KBM-7 (cell line): ENCODE measurements around the gene UBQLN4.

Source experiments
- DNase-seq: peaks from one replicate; pipeline ENCODE4 v3.0.0-alpha.2; 2015
- in situ Hi-C: fragments of 300-500 bp; cut with MboI; formaldehyde crosslinking; loops from 2 replicates; pipeline ENCODE4 v1.14.3; 2020; ENCODE audit warnings: low sequenced_read_pairs, low pct_unique_long_range_greater_than_20kb, mixed read lengths

UBQLN4 gene

DNA sequence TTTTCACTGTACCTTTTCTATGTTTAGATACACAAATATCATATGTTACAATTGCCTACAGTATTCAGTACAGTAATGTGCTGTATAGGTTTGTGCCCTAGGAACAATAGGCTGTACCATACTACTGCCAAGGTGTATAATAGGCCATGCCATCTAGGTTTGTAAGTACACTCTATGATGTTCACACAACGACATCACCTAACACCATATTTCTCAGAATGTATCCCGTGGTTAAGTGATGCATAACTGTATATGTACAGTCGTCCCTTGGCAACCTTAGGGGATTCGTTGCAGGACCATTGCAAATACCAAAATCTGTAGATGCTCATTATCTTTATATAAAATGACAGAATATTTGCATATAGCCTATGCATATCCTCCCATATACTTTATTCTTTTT lies 27.0 kb downstream of the UBQLN4 start:
- in situ Hi-C loops = no loop called here
- no peak for DNase-seq

DNA sequence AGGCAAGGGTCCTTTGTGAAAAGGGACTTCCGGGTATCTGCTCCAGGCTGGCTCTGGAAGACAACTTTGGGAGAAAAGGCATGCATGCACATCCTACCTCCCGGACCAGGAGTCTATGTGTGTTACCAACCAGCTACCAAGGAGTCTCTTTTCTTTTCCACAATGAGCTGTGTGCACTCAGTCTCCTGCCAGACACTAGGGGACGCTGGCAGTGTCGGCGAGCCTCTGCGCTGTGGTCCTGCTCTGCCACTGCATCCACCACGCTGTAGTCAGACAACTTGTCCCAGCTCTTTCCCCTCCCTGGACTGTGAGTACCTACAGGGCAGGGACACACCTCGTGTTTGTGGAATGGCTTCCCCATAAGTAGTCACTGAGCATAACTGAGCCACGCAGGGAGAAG lies 27.7 kb downstream of the UBQLN4 start:
- DNase-seq = peak; percentile 74
- in situ Hi-C loops = no loop called here

DNA sequence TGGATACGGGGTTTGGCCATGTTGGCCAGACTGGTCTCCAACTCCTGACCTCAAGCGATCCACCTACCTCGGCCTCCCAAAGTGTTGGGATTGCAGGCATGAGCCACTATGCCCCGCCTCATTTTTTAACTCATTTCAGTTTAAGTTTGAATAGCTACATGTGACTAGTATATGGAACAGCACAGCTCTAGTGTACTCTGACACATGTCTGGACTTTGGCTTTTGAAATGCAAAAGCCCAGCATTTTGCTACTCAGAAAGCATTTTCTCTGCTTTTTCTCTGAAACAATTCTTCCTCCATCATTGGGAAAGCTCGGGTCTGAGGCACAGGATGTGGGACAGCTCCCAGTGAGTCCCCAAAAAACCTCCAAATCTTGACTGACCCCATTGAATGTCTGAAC lies 28.8 kb downstream of the UBQLN4 start:
- in situ Hi-C loops = no loop called here
- DNase-seq = no peak

DNA sequence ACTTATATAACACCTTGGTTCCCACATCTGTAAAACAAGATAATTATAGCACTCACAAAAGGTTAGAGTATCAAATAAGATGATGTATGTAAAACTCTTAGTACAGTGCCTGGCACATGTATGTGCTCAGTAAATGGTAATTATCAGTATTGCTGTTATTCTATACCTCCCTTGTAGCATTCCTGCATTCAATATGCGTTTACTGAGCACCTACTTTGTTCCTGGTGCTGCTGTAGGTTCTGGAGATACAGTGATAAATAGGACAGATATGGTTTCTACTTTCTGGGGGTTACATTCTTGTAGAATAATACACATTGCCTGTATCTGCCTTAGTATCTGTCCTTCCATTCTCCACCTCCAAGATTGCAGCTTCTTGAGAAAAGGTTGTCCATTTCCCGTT lies 31.6 kb downstream of the UBQLN4 start:
- DNase-seq = no peak
- in situ Hi-C loops = no loop called here

DNA sequence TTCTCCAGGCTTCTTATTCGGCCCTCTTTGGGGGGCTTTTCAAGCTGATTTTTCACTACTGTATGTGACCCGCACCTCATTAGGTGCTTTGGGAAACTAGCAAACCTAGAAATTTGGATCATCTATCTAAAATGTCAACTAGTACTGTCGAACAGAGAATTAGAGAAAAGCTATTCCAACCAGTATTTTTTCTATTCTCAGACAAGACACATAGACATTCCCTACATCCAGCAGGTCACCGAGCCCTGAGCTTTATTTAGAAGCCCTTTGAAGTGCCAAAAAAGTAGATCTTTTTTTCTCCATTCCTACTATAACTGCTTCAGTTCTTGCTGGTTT lies 32.5 kb downstream of the UBQLN4 start:
- in situ Hi-C loops = no loop called here
- DNase-seq = no peak

DNA sequence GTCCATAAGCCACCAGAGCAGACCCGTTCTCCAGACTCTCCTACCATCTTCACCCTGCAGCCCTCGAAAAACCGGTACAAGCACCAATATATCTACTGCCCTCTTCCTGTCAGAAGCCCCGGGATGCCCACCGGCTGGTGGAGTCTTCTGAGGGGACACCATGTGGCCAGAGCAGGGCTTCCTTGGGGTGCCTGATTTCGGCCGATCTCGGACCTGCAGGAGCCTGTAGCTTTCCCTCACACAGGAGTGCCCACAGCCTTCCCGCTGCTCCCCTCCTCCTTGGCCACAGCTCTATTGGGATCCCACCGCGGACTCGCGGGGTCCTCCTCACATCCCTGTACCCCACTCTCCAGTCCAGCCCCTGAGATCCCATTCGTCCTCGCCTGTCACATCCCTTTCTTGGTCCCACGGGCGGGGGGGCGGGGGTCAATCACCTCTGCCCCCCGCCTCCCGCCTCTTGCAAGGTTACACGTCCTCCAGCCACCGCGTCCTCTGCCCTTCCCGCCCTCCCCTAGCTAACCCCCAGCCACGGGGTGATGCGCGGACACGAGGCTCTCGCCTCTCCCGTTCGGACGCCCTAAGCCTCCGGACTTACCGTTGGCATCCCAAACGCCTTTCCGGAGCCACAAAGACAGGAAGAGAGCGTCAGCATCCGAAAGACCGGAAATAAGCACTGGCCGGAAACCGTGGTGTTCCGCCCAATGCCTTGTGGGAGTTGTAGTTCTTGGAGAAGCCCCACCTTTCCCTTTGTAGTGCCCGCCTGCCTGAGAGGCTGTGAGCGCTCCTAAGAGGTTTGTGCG lies 33.1 kb downstream of the UBQLN4 start, which contains the start of gene SSR2:
Gene SSR2, minus strand, starts transcription at position 659 of the 800 bp plus-strand sequence. CDS start 784 bp downstream, outside the sequence.
- in situ Hi-C loops = no loop called here
- peak; percentile 92 for DNase-seq

DNA sequence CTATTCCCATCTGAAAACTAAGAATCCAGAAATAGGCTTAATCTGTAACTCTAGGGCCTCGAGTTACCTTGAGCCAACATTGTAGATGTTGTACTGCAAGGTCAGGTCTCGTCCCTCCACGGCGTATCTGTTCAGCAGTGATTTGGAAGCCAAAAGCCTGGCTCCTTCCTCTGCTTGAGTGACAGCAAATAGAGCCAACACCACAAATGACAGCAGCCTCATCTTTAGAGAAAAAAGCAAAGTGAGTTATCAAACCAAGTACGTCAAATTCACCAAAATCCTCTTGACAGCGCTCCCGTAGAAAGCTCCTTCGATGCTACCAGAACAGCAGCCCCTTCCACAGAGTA lies 33.7 kb downstream of the UBQLN4 start:
- no peak for DNase-seq
- in situ Hi-C loops = no loop called here

DNA sequence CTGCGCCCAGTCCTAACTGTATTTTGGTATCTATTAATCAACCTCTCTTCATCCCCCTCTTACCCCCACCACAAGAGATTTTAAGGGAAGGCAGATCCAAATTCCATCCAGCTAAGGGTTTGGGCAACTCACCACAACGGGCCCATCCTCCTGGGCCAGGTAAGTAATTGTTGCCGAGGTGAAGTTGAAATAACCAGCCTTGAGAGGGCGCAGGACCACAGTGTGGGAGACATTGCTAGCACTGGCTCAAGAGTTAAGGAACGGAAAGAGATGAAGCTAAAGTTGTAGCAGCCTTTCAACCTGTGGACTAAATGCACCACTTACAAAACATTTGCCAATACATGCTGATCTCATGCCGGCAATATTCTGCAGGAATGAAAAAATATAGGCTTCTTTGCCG lies 38.8 kb downstream of the UBQLN4 start:
- no peak for DNase-seq
- in situ Hi-C loops = no loop called here

DNA sequence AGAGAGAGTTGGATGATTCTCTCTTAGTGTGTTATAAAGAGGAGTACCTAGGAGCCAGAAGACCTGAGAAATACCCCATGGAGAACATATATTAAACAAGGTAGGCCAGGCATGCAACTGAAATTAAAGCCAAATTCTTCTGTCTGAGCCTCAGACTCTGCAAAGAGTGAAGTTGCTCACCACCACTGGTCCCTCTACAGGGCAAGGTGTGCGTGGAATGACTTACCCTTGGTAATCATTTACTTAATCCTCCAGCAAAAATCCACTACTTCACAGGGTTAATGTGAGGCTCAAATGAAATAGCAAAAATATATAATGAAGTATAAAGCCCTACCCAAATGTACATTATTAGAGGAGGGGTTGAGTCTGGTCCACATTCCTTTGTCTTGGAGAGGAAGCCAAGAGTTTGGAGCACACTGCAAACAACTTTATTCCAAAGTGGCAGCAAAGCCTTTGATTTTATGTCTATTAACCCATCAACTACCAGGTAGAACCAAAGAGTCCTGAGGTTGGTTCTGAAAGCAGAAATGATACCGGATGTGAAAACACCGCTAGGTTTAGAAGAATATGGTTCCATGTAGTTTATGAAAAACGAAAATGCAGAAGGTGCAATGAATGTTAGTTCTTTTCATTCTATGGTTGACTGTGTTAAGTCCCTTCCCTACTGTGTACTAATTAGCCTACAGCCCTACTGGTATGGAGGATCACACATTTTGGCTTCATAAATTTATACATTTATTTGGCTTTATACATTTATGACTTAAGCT lies 41.4 kb downstream of the UBQLN4 start:
- no peak for DNase-seq
- in situ Hi-C loops = no loop called here

DNA sequence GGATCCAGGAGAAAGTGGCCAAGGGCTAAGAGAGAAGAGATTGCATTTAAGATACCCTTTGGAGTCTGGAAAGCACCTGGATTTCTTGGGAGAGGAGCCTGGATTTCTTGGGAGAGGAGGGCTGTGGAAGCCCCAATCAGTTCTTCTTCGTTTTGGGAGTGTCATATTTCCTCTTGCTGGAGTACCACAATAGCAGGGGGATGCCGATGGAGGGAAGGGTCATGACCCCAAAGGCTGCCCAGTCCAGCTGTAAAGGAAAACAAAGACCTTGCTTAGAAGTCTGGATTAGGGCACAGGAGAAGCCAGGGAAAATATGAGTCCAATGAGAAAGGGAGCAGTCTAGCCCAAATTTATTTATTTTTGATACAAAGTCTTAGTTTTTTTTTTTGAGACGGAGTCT lies 44.2 kb downstream of the UBQLN4 start:
- in situ Hi-C loops = no loop called here
- no peak for DNase-seq

DNA sequence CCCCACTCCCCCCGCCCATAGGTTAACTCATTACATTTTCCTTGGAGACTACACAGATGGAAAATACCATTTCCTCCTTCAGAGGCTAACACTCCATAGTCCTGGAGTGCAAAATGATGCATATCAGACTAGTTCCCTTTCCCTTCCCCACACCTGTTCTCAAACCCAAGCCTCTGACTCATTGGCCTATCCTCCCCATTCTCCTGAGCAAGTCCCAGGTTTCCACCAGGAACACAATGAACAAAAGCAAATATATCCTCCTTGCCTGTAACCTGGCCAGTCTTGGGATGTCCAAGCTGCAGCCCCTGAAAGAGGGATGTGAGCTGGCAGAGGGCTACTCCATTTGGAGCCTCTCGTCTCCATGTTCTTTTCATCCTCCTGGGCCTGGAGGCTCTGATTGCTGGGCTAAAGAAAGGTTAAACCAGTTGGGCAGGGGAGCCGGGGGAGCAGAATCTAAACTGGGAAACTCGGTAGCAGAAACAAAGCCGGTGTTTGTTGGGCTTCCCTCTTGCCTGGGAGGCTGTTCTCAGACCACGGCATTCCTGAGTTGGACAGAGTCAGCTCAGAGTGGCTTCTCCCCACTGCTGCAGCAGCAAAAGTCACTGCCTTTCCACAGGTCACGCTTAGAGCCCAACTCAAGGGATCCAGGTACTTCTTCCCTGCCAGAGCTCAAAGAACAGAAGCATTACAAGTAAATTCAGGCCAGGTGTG lies 46.8 kb downstream of the UBQLN4 start:
- in situ Hi-C loops = no loop called here
- DNase-seq = no peak

DNA sequence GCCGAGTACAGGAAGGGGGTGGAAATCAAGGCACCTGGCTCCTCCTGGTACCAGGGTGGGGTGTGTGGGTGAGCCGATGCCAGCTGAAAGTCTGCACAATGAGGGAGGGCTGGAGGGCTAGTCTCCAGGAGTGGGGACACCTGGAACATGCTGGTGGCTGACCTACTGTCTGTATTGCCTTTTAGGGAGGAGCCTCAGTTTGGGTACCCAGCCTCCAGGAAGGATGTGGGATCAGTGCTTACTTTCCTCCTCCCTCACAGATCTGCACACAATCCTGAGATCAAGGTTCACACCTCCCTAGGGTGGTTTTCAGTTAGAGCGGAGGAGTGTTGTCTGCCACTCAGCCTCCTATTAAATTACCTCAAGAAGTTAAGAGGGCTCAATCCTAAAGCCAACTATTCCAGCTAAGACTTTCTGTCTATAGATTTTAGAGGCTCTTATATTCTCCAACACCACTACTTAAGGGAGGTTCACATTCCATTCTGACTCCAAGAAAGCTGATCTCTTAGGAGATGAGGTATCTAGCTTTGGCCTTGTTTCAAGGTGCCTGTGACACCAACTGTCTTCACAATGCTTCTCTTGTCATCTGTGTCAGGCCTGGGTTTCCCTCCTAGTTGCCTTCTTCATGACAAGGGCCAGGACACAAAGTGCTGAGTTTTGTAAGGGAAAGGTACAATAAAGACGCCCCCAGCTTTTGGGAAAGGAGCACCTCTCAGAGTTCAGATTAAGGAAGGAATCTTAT lies 48.6 kb downstream of the UBQLN4 start:
- DNase-seq = no peak
- in situ Hi-C loops = no loop called here

DNA sequence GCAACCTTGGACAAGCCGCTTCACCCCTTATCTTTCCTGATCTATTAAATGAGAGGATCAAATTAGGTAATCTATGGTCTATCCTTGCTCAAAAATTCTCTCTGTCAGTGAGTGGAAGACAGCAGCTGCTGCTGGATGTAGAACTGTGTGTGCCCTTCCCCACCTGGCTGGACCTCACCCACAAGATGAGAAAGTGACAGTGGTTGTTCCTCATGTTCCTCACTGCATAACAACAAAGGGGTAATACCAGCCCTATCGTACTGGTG lies 49.7 kb downstream of the UBQLN4 start:
- in situ Hi-C loops = no loop called here
- no peak for DNase-seq

DNA sequence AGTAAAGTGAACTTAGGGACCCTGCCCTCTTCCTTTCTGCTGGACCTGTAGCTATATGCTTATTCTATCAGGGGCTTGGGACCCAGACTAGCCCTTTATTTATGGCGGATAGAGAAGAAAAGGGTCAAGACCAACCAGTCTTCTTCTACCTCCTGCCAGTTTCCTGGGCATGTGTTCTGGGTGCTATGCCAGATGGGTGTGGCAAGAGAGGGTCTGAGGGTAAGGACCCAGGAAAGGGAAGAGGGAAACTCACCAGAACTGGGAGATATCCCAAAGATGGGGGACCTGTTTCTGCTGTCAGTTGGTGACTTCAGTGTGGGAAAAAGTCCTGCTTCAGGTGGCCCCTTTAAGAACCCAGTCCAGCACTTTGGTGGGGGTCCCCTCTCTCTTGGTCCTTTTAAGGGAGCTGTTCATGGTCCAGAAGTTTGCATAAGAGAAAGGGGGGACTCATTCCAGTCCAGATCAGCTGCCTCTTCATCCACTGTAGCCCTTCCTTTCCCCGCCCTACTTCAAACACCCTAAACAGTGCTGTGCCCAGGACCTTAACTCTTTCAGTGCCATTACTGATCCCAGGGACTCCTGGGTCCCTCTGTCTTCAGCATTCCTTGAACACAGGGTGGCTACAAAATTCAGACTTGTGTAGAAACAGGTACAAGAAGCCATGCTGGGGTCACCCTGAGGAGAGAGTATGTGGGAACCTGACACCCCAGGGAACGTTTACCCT lies 51.2 kb downstream of the UBQLN4 start:
- in situ Hi-C loops = no loop called here
- no peak for DNase-seq

DNA sequence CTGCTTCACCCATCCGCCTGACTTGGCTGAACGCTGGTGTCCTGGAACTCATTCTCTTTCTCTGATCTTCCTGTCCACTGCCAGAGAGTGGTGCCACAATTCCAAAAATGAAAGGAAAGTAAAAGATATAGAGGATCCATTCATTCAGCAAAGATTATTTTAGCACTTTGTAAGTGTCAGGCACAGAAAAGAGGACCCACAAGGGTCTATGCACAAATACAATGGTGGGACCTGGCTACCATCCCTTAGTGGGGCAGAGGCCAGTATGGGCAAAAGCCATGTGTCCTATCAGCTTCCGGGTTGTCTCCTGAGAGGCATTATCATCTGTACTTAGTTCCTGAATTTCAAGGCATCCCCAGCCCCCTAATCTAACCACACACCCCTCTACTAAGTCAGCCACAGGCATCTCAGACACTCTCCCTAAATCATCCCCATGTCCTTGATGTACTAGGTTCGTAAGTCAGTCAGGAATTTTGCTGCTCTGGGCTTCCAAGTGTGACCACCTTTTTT lies 51.9 kb downstream of the UBQLN4 start:
- DNase-seq = peak; percentile 47
- in situ Hi-C loops = no loop called here

DNA sequence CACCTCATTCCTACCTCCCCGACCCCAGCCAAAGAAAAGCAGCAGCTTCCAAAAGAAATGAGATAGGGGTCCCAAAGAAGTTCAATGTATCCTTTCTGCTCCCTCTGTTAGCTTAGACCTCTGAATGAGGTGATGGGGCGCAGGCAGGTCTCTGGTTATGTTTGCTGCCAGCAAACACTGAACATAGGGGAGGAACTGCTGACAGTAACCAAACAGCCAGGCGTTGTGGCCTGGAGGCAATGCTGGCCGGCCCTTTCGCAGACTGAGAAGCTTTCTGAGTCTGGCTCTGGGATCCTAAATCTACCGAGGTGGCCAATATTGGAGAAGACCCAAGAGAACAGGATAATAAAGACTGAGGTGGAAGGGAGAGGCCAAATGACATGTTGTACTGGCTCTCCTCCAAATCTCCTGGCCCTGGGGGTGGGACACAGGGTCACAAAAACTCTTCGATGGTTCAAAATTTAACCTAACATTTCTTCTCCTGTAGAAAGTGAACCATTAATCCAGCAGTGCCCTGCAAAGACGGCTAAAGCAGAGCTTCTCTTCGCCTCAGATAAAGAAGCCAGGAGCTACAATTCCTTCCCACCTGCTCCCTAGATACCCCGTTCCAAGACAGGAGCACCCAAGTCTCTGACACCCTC lies 52.5 kb downstream of the UBQLN4 start:
- DNase-seq = no peak
- in situ Hi-C loops = no loop called here

DNA sequence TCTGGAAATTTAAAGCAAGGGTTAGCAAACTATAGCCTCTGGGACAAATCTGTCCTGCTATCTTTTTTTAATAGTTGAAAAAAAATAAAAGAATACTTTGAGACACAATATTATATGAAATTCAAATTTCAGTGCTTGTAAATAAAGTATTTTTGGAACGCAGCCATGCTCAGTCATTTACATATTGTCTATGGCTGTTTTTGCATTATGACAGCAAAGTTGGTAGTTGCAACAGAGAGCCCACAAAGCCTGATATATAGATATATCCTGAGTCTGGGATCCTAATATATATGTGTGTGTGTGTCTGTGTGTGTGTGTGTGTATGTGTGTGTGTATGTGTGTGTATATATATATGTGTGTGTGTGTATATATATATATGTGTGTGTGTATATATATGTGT lies 53.6 kb downstream of the UBQLN4 start:
- in situ Hi-C loops = no loop called here
- DNase-seq = no peak

DNA sequence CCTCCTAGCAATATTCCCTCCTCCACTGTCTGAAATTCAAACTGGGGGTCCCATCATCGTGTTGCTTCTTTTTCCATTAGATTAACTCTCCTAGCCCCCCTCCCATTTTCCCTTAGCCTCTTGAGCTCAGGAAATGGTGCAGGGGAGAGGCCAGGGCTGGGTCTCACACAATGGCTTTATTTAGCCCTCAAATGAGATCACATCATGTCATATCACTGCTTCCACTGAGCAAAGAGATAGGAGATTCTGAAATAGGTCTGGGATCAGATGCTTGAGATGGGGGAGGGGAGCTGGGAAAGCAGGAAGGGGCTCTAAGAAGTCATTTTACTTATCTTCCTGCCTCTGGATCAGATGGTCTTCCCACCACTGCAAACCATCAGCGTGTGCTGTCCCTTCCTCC lies 57.4 kb downstream of the UBQLN4 start:
- no peak for DNase-seq
- in situ Hi-C loops = no loop called here

DNA sequence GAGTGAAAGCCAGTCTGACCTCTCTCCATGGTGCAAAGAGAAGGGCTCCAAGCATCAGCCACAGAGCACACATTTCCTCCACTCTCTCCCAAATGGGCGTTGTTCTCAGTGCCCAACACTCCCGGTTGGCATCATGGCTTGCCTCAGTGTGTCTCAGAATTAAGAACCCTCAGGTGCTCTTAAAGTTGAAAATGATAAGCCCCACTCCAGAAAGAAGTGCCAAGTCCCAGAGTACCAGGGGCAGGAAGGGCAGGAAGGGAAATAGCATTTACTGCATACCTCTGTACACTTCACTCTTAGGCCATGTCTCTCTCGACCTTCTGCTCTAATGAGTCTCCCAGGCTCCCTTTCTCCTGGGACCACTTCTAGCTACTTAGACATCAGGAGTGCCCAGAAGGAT lies 60.0 kb downstream of the UBQLN4 start:
- in situ Hi-C loops = no loop called here
- no peak for DNase-seq
